Ovary (tissue), 9 donors: ENCODE results near the gene DLL1. TPM values are rescaled to one million over a fixed set of nuclear protein-coding genes. Genes with fewer than 3 reads are reported as not detected.

Source experiments
- DNase-seq, 5 donors: peaks; one replicate each; pipeline ENCODE4 v3.0.0-alpha.2; 2019 to 2020
- H3K27ac ChIP-seq, 2 donors: fragments of 200-600 bp; one replicate each; pipeline versions ENCODE4 v1.5.1 to v1.8.0; 2019 to 2022
- H3K27me3 ChIP-seq: fragments of 200-600 bp; one replicate; pipeline ENCODE4 v1.8.0; 2022
- H3K36me3 ChIP-seq: fragments of 200-600 bp; sonication (generic); one replicate; pipeline ENCODE4 v1.5.1; 2019
- H3K4me1 ChIP-seq: one replicate; pipeline ENCODE4 v1.8.1; 2013; ENCODE audit warnings: mild to moderate bottlenecking, moderate library complexity; ENCODE audit not compliant: insufficient read depth
- H3K4me3 ChIP-seq: fragments of 200-600 bp; sonication (generic); one replicate; pipeline ENCODE4 v1.5.1; 2017
- H3K9me3 ChIP-seq, 2 donors: fragments of 200-600 bp in 1 of 2; sonication (generic) in 1 of 2; one replicate each; pipeline versions ENCODE4 v1.5.1 to v1.8.1; 2013 to 2019; ENCODE audit warnings: mild to moderate bottlenecking in 1 of 2, moderate library complexity in 1 of 2
- CTCF ChIP-seq, 3 donors: fragments of 450-650 bp in 2 of 3; fragments of 200-600 bp in 1 of 3; IDR thresholded peaks; one replicate each; pipeline versions ENCODE4 v1.5.1 to v1.8.0; 2016 to 2022; ENCODE audit warnings: antibody characterized with exemption in 3 of 3, mild to moderate bottlenecking in 1 of 3
- EP300 ChIP-seq: sonication (generic); formaldehyde crosslinking; IDR thresholded peaks from one replicate; pipeline ENCODE4 v1.6.1; 2017; ENCODE audit warnings: antibody characterized with exemption
- POLR2A ChIP-seq: fragments of 450-650 bp; IDR thresholded peaks from one replicate; pipeline ENCODE4 v1.6.1; 2017; ENCODE audit warnings: antibody characterized with exemption, mild to moderate bottlenecking, moderate library complexity
- WGBS, 3 donors: extraction: QIAGEN DNeasy Blood & Tissue Kit in 1 of 3; methylation state at CpG; one replicate each; pipeline versions ENCODE4 v1.1.5 to v1.1.7; 2013 to 2017; 5-methylcytosine and 5-hydroxymethylcytosine counted together
- intact Hi-C, 4 donors: fragments of 100-400 bp; cut with DNase I; formaldehyde crosslinking; loops; one replicate each; pipeline versions ENCODE4 v1.11.0 to v1.15.1; 2022 to 2023
- polyA plus RNA-seq, 2 donors: library from polyadenylated mRNA; stranded (reverse); fragments of 200-250 nt in 1 of 2; fragments of 350-450 nt in 1 of 2; fragmentation: Illumina TruSeq in 1 of 2; extraction: RNeasy Lipid Tissue Mini Kit (QIAGEN cat#74804) in 1 of 2; gene quantifications; one replicate each; pipeline ENCODE4 v1.2.3, GENCODE V29; 2013 to 2014
- total RNA-seq, 7 donors: library from RNA; depleted of rRNA in 2 of 7; stranded (reverse); fragments of >200 nt in 2 of 7; fragmentation: NEBNext Ultra II Directional in 3 of 7; extraction: Animal tissue kit (Norgen Biotek cat#: 25700) in 3 of 7; gene quantifications; one replicate each; pipeline versions ENCODE4 v1.1.0 to v1.2.4, GENCODE V29; 2016 to 2023
- donor health status: DM: no; HTN: no; CAD: no; lungs with moderate emphysema.
- donor health status: DM: no; HTN: no; CAD: no.
- donor health status: Bipolar disorder and iron deficiency.
- donor health status: DM: yes; HTN: yes; CAD: no.
- donor health status: DM: no; HTN: no; CAD: no.
- donor health status: DM: yes; HTN: yes; CAD: no.

The DLL1 gene
- total and polyA plus RNA-seq, 9 donors, result 0.90 to 11.5 (median 2.4) TPM

GRCh38 chr6:170269151-170269845, 21.6 kb downstream of the DLL1 start:
- Histone ChIP-seq H3K27me3 (no peaks in the 10 kb centered on the region), H3K36me3 (no peaks in the 10 kb centered on the region), H3K27ac (no peak overlapping the region), H3K9me3 (no peaks in the 10 kb centered on the region), H3K4me1 (no peaks in the 10 kb centered on the region), H3K4me3 (no peak overlapping the region)
- WGBS, 3 donors, result 71 to 78% (median 75%) methylated on average over 22 of the region's 22 CpGs
- intact Hi-C loops, result no loop called here
- DNase-seq, result no peak
- TF ChIP-seq EP300 (no peak), CTCF (IDR thresholded peaks at IDR 0.05) (no peak), POLR2A (no peak)

GRCh38 chr6:170268216-170269129, 22.4 kb downstream of the DLL1 start:
- H3K9me3 ChIP-seq, result no peaks in the 10 kb centered on the region
- no peaks in the 10 kb centered on the region for H3K27me3 ChIP-seq
- H3K4me1 ChIP-seq, result no peaks in the 10 kb centered on the region
- no peak overlapping the region for H3K4me3 ChIP-seq
- intact Hi-C loops, result no loop called here
- H3K27ac ChIP-seq, result no peak overlapping the region
- no peak for TF ChIP-seq CTCF (IDR thresholded peaks at IDR 0.05)
- no peak for TF ChIP-seq EP300
- no peak for TF ChIP-seq POLR2A
- DNase-seq, result no peak
- H3K36me3 ChIP-seq, result no peaks in the 10 kb centered on the region
- 87 to 90% (median 88%) methylated on average over 21 to 22 of the region's 22 CpGs for WGBS, 3 donors

- DNase-seq, result no peak
These were observed 23.2 kb downstream of the DLL1 start for GRCh38 chr6:170267688-170268087.

GRCh38 chr6:170266061-170266825, 24.6 kb downstream of the DLL1 start:
- 69 to 73% (median 72%) methylated on average over 15 to 18 of the region's 18 CpGs for WGBS, 3 donors
- Histone ChIP-seq H3K27ac (no peak overlapping the region), H3K36me3 (no peaks in the 10 kb centered on the region), H3K4me3 (no peak overlapping the region), H3K27me3 (no peaks in the 10 kb centered on the region), H3K9me3 (no peaks in the 10 kb centered on the region), H3K4me1 (no peaks in the 10 kb centered on the region)
- intact Hi-C loops, result no loop called here
- TF ChIP-seq POLR2A, result no peak
- TF ChIP-seq CTCF (IDR thresholded peaks at IDR 0.05), result no peak
- TF ChIP-seq EP300, result no peak
- no peak for DNase-seq

More at GRCh38 chr6:170267688-170268087, 23.2 kb downstream of the DLL1 start:
- 82 to 89% (median 84%) methylated on average over 14 of the region's 14 CpGs for WGBS, 3 donors
- H3K4me1 ChIP-seq, result no peaks in the 10 kb centered on the region
- intact Hi-C loops, result no loop called here
- H3K4me3 ChIP-seq, result no peak overlapping the region
- TF ChIP-seq EP300 (no peak), POLR2A (no peak)
- no peaks in the 10 kb centered on the region for H3K36me3 ChIP-seq
- H3K27me3 ChIP-seq, result no peaks in the 10 kb centered on the region
- H3K27ac ChIP-seq, result no peak overlapping the region
- H3K9me3 ChIP-seq, result no peaks in the 10 kb centered on the region
